Left lung (tissue), 10 donors: ENCODE data around the gene RAPGEF2. TPM values are rescaled to one million over a fixed set of nuclear protein-coding genes. Genes with fewer than 3 reads are reported as not detected.

Experiments
- ATAC-seq: fragments of 200-7000 bp; cut with Tn5 transposase; one replicate; pipeline ENCODE4 v1.9.1; 2020; ENCODE audit warnings: moderate library complexity
- DNase-seq, 4 donors: peaks; one replicate each; pipeline ENCODE4 v3.0.0-alpha.2; 2013 to 2020
- H3K27ac ChIP-seq, 2 donors: fragments of 200-600 bp; sonication (generic) in 1 of 2; one replicate each; pipeline versions ENCODE4 v1.5.0 to v1.8.0; 2020 to 2021
- H3K27me3 ChIP-seq, 2 donors: fragments of 200-600 bp; sonication (generic) in 1 of 2; one replicate each; pipeline versions ENCODE4 v1.5.0 to v1.8.0; 2020 to 2021
- H3K36me3 ChIP-seq, 2 donors: fragments of 200-600 bp; sonication (generic) in 1 of 2; one replicate each; pipeline versions ENCODE4 v1.5.0 to v1.8.0; 2020 to 2021
- H3K4me1 ChIP-seq, 2 donors: fragments of 200-600 bp; one replicate each; pipeline ENCODE4 v1.8.0; 2021
- H3K4me3 ChIP-seq, 2 donors: fragments of 200-600 bp; sonication (generic) in 1 of 2; one replicate each; pipeline versions ENCODE4 v1.5.0 to v1.8.0; 2020 to 2021; ENCODE audit warnings: mild to moderate bottlenecking in 1 of 2
- H3K9me3 ChIP-seq, 2 donors: fragments of 200-600 bp; sonication (generic) in 1 of 2; one replicate each; pipeline versions ENCODE4 v1.5.0 to v1.8.0; 2020 to 2021
- intact Hi-C, 2 donors: fragments of 100-400 bp; cut with DNase I; formaldehyde crosslinking; loops; one replicate each; pipeline versions ENCODE4 v1.11.2 to v1.14.2; 2022
- polyA plus RNA-seq, 6 donors: library from polyadenylated mRNA; unstranded; fragments of 120-200 nt; gene quantifications; one replicate each; pipeline ENCODE4 v1.2.1, GENCODE V29; 2013; ENCODE audit not compliant: insufficient read length in 6 of 6
- total RNA-seq, 2 donors: library from RNA; stranded (reverse); fragmentation: NEBNext Ultra II Directional; extraction: Animal tissue kit (Norgen Biotek cat#: 25700); gene quantifications; one replicate each; pipeline ENCODE4 v1.2.1, GENCODE V29; 2021
- TF ChIP-seq, protein P1 (sequence below), 2 donors: fragments of 200-600 bp; sonication (generic) in 1 of 2; IDR thresholded peaks; one replicate each; pipeline versions ENCODE4 v1.5.0 to v1.8.0; 2021; ENCODE audit warnings: antibody characterized with exemption in 2 of 2
- donor health status: DM: no; HTN: yes; CAD: no.
- donor health status: DM: no; HTN: no; CAD: no.

RAPGEF2 gene
- total and polyA plus RNA-seq, 8 donors = 39.9 to 52.0 (median 45.4) TPM

DNA sequence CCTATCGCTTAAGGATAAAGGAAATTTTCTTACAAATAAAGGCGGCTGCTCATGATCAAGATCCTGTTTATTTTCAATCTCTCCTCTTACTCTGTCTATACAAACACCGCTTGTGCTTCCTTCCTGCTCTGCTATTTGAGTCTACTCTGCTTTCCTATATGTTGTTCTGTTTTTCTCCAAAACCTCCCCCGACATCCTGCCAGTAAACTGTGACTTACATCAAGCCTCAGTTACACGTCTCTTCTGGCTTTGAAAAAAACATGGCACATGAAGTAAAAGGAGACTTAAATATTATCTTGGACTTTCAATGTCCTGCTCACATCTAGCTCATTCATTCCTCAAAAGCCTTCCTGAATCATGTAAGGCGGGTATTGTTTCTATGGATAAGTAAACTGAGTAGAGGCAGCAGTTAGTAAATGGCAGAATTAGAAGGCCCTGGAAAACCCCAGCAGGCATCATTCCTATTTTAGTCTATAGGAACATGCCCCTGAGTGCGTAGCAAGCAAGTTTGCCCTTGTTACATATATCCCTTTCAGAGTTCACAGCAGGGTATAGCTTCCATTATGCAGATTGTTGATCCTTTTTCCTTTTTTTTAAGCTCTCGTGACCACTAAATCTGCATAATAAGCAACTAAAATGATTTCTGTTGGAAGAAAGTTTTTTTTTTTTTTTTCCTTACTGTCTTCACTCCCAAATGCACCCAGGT, 280.1 kb downstream of the RAPGEF2 start:
- DNase-seq = no peak
- intact Hi-C loops = no loop called here
- Histone ChIP-seq H3K4me3 (no peak overlapping the region), H3K4me1 (no peaks in the 10 kb centered on the region), H3K27ac (no peak overlapping the region), H3K27me3 (no peaks in the 10 kb centered on the region), H3K36me3 (no peaks in the 10 kb centered on the region), H3K9me3 (peaks cover 0 to 15% of the 10 kb centered on the region in 2 donors)
- ATAC-seq = peak; percentile 32
- TF ChIP-seq, protein P1, sequence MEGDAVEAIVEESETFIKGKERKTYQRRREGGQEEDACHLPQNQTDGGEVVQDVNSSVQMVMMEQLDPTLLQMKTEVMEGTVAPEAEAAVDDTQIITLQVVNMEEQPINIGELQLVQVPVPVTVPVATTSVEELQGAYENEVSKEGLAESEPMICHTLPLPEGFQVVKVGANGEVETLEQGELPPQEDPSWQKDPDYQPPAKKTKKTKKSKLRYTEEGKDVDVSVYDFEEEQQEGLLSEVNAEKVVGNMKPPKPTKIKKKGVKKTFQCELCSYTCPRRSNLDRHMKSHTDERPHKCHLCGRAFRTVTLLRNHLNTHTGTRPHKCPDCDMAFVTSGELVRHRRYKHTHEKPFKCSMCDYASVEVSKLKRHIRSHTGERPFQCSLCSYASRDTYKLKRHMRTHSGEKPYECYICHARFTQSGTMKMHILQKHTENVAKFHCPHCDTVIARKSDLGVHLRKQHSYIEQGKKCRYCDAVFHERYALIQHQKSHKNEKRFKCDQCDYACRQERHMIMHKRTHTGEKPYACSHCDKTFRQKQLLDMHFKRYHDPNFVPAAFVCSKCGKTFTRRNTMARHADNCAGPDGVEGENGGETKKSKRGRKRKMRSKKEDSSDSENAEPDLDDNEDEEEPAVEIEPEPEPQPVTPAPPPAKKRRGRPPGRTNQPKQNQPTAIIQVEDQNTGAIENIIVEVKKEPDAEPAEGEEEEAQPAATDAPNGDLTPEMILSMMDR (IDR thresholded peaks at IDR 0.05) = no peak

- DNase-seq (no peak), ATAC-seq (no peak)
- TF ChIP-seq, protein P1 (IDR thresholded peaks at IDR 0.05) = no peak
- H3K4me3 ChIP-seq = no peak overlapping the region
- peaks cover 0 to 15% of the 10 kb centered on the region in 2 donors for H3K9me3 ChIP-seq
- no peaks in the 10 kb centered on the region for H3K36me3 ChIP-seq
- H3K27ac ChIP-seq = no peak overlapping the region
- no peaks in the 10 kb centered on the region for H3K27me3 ChIP-seq
- no peaks in the 10 kb centered on the region for H3K4me1 ChIP-seq
- intact Hi-C loops = no loop called here
These were observed 280.7 kb downstream of the RAPGEF2 start for GRCh38 chr4:159383562-159383931.

DNA sequence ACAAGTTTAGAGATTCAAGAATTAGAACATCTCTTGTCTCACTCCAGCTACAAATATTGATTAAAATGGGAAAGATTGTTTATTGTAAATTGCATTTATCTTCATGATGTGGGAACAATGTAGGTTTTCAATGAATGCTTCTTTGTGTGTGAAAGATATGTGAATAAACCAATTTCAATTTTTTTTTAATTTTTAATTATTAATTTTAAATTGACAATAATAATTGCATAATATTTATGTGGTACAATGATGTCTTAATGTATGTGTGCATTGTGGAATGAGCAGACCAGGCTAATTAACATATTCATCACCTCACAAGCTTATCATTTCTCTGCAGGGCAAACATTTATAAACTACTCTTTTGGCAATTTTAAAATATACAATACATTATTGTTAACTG, 281.1 kb downstream of the RAPGEF2 start:
- ATAC-seq (no peak), DNase-seq (no peak)
- Histone ChIP-seq H3K4me1 (no peaks in the 10 kb centered on the region), H3K27me3 (no peaks in the 10 kb centered on the region), H3K9me3 (peaks cover 0 to 12% of the 10 kb centered on the region in 2 donors), H3K4me3 (no peak overlapping the region), H3K27ac (no peak overlapping the region), H3K36me3 (no peaks in the 10 kb centered on the region)
- TF ChIP-seq, protein P1 (IDR thresholded peaks at IDR 0.05) = no peak
- intact Hi-C loops = no loop called here

- intact Hi-C loops = no loop called here
- ATAC-seq = no peak
- Histone ChIP-seq H3K4me1 (no peaks in the 10 kb centered on the region), H3K27ac (no peak overlapping the region), H3K36me3 (no peaks in the 10 kb centered on the region), H3K4me3 (no peak overlapping the region), H3K9me3 (peaks cover 0 to 12% of the 10 kb centered on the region in 2 donors), H3K27me3 (no peaks in the 10 kb centered on the region)
- TF ChIP-seq, protein P1 (IDR thresholded peaks at IDR 0.05) = no peak
- DNase-seq = no peak
These were observed 281.8 kb downstream of the RAPGEF2 start for GRCh38 chr4:159384632-159385031.

DNA sequence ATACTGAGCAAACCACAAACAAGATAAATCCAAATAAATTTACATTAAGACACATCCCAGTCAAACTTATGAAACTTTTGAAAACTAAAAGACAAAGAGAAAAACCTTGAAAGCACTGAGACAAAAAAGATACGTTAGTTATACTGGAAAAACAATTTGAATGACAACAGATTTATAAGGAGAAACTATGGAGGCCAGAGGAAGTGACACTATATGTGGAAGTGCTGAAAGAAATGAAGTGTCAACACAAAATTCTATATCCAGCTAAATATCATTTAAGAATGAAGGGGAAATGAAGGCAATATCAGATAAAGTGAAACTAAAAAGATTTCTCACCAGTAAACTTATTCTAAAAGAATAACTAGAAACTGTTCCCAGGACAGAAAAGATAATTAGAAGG, 283.7 kb downstream of the RAPGEF2 start:
- TF ChIP-seq, protein P1 (IDR thresholded peaks at IDR 0.05) = no peak
- Histone ChIP-seq H3K27ac (no peak overlapping the region), H3K27me3 (no peaks in the 10 kb centered on the region), H3K36me3 (no peaks in the 10 kb centered on the region), H3K9me3 (peaks cover 0 to 12% of the 10 kb centered on the region in 2 donors), H3K4me3 (no peak overlapping the region), H3K4me1 (no peaks in the 10 kb centered on the region)
- intact Hi-C loops = no loop called here
- no peak for DNase-seq
- ATAC-seq = no peak
